ENCODE results near the gene ITPK1.

ITPK1 gene

GRCh38 chr14:93040443-93040842 lies 75.3 kb downstream of the ITPK1 start:
- DNase-seq = no peak

GRCh38 chr14:93039649-93040315 lies 75.9 kb downstream of the ITPK1 start:
- no peak for DNase-seq

- DNase-seq = no peak
These were observed 78.4 kb downstream of the ITPK1 start for GRCh38 chr14:93037351-93037750.

GRCh38 chr14:93036652-93037345 lies 78.9 kb downstream of the ITPK1 start:
- no peak for DNase-seq

- no peak for DNase-seq
These were observed 79.6 kb downstream of the ITPK1 start for GRCh38 chr14:93035917-93036651.

- DNase-seq = no peak
These were observed 80.2 kb downstream of the ITPK1 start for GRCh38 chr14:93035585-93035916.

GRCh38 chr14:93034671-93034994 lies 81.1 kb downstream of the ITPK1 start:
- no peak for DNase-seq

GRCh38 chr14:93033983-93034670 lies 81.6 kb downstream of the ITPK1 start:
- no peak for DNase-seq

GRCh38 chr14:93033084-93033982 lies 82.4 kb downstream of the ITPK1 start:
- DNase-seq = no peak

- no peak for DNase-seq
These were observed 83.2 kb downstream of the ITPK1 start for GRCh38 chr14:93032421-93032936.

GRCh38 chr14:93031505-93032315 lies 84.0 kb downstream of the ITPK1 start:
- no peak for DNase-seq

GRCh38 chr14:93030761-93031160 lies 85.0 kb downstream of the ITPK1 start:
- no peak for DNase-seq

- DNase-seq = no peak
These were observed 85.7 kb downstream of the ITPK1 start for GRCh38 chr14:93029911-93030508.

GRCh38 chr14:93029417-93029816 lies 86.3 kb downstream of the ITPK1 start:
- no peak for DNase-seq

GRCh38 chr14:93028724-93029076 lies 87.0 kb downstream of the ITPK1 start:
- DNase-seq = no peak

- no peak for DNase-seq
These were observed 87.7 kb downstream of the ITPK1 start for GRCh38 chr14:93027810-93028723.

- DNase-seq = no peak
These were observed 89.4 kb downstream of the ITPK1 start for GRCh38 chr14:93026339-93026738.

GRCh38 chr14:93025055-93025454 lies 90.7 kb downstream of the ITPK1 start:
- DNase-seq = no peak

- DNase-seq = no peak
These were observed 91.2 kb downstream of the ITPK1 start for GRCh38 chr14:93024493-93024892.

All from NCI-H748 treated with DMSO at 0.1 percent for 48 hours (cell line).